ENCODE results near the gene SAMHD1. TPM values are rescaled to one million over a fixed set of nuclear protein-coding genes. Genes with fewer than 3 reads are reported as not detected.

Gene SAMHD1
- total and polyA plus RNA-seq, 9 of the 15 experiments (the other 6 are each of a cell fraction or from before 2014, with no cell fraction given), result 6.8 to 20.4 (median 14.8) TPM

GRCh38 chr20:36865076-36865860 is 86.2 kb downstream of the SAMHD1 start (continued):
- TF ChIP-seq, protein P1, sequence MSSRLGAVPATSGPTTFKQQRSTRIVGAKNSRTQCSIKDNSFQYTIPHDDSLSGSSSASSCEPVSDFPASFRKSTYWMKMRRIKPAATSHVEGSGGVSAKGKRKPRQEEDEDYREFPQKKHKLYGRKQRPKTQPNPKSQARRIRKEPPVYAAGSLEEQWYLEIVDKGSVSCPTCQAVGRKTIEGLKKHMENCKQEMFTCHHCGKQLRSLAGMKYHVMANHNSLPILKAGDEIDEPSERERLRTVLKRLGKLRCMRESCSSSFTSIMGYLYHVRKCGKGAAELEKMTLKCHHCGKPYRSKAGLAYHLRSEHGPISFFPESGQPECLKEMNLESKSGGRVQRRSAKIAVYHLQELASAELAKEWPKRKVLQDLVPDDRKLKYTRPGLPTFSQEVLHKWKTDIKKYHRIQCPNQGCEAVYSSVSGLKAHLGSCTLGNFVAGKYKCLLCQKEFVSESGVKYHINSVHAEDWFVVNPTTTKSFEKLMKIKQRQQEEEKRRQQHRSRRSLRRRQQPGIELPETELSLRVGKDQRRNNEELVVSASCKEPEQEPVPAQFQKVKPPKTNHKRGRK (tag; IDR thresholded peaks at IDR 0.05), result peak; percentile 94
- TF ChIP-seq LARP7 (IDR thresholded peaks at IDR 0.05) (0 out of 2 replicates have a peak, but pooled peaks have one; percentile 82), MLLT1 (IDR thresholded peaks at IDR 0.05) (0 out of 4 replicates have a peak, but pooled peaks have one; percentile 27 to 43), SMARCE1 (IDR thresholded peaks at IDR 0.05) (peak; percentile 35; the same call in 1 of the 2 replicates), ARHGAP35 (IDR thresholded peaks at IDR 0.05; ENCODE audit: partially characterized antibody) (peak; percentile 11), ZNF644 (tag; IDR thresholded peaks at IDR 0.05; ENCODE audit: low read depth) (no peak), GATAD2A (IDR thresholded peaks at IDR 0.05) (0 out of 2 replicates have a peak, but pooled peaks have one; percentile 19), BRF1 (IDR thresholded peaks at IDR 0.05; ENCODE audit: borderline replicate concordance, extremely low read depth, insufficient read length) (no peak), ZNF324 (CRISPR knock-in tag; IDR thresholded peaks at IDR 0.05) (no peak), HBP1 (CRISPR knock-in tag; IDR thresholded peaks at IDR 0.05) (0 out of 2 replicates have a peak, but pooled peaks have one; percentile 24)

Measured in K562 (cell line).